ENCODE data around the gene RRAS2.
"Not testable (repeated sequence)": the region's sequence is repeated elsewhere in the genome, so short reads cannot be mapped to it uniquely, and the experiment has no call there.

RRAS2 gene

DNA sequence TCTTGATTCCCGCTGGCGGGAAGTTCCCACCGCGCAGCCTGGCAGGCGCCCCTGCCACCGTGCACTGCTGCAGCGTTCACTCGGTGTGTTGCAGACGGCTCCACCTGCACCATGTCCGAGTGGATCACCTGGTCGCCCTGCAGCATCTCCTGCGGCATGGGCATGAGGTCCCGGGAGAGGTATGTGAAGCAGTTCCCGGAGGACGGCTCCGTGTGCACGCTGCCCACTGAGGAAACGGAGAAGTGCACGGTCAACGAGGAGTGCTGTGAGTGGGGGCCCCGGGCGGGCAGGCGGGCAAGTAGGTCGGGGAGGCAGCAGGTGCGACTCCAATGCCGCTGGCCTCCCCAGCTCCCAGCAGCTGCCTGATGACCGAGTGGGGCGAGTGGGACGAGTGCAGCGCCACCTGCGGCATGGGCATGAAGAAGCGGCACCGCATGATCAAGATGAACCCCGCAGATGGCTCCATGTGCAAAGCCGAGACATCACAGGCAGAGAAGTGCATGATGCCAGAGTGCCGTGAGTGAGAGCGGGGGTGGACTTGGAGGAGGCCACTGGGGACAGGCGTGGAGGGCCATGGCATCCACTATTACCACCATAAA lies 99.7 kb downstream of the RRAS2 start:
- Mint-ChIP-seq H3K4me3 (no peak overlapping the region), H3K36me3 (no peaks in the 10 kb centered on the region), H3K27me3 (peaks cover 6% of the 10 kb centered on the region), H3K27ac (no peak overlapping the region), H3K4me1 (no peaks in the 10 kb centered on the region), H3K9me3 (peaks cover 1% of the 10 kb centered on the region)
- no peak for ATAC-seq (ENCODE audit: low read depth)
- DNase-seq (ENCODE audit: low spot score in 2 of 2) = no peak

GRCh38 chr11:14258221-14258935 lies 100.6 kb downstream of the RRAS2 start:
- no peak overlapping the region for H3K4me3 Mint-ChIP-seq

DNA sequence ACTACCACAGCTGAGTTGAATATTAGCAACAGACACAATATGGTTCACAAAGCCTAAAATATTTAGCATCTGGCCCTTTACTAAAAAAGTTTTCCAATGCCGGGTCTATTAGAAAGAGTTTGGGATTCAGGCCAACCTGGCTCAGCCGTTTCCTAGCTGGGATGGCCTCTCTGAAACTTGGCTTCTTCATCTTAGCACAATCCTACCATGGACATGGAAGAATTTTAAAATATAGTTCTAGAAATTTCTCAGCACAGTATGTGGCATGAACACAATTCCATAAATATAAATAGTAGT lies 103.8 kb downstream of the RRAS2 start:
- Mint-ChIP-seq H3K9me3 (no peaks in the 10 kb centered on the region), H3K27ac (no peak overlapping the region), H3K4me1 (no peaks in the 10 kb centered on the region), H3K36me3 (no peaks in the 10 kb centered on the region), H3K4me3 (no peak overlapping the region), H3K27me3 (peaks cover 19% of the 10 kb centered on the region)
- ATAC-seq (ENCODE audit: low read depth) (no peak), DNase-seq (ENCODE audit: low spot score in 2 of 2) (no peak)

More at GRCh38 chr11:14258221-14258935, 100.6 kb downstream of the RRAS2 start:
- Mint-ChIP-seq H3K36me3 (no peaks in the 10 kb centered on the region), H3K27me3 (peaks cover 12% of the 10 kb centered on the region), H3K4me1 (no peaks in the 10 kb centered on the region), H3K9me3 (peaks cover under 1% of the 10 kb centered on the region), H3K27ac (no peak overlapping the region)
- no peak for DNase-seq (ENCODE audit: low spot score in 2 of 2)
- no peak for ATAC-seq (ENCODE audit: low read depth)

- no peak for DNase-seq (ENCODE audit: low spot score in 2 of 2)
- Mint-ChIP-seq H3K9me3 (no peaks in the 10 kb centered on the region), H3K27me3 (peaks cover 19% of the 10 kb centered on the region), H3K36me3 (no peaks in the 10 kb centered on the region), H3K4me3 (no peak overlapping the region), H3K4me1 (no peaks in the 10 kb centered on the region), H3K27ac (no peak overlapping the region)
- ATAC-seq (ENCODE audit: low read depth) = no peak
These were observed 104.3 kb downstream of the RRAS2 start for GRCh38 chr11:14254533-14255237.

DNA sequence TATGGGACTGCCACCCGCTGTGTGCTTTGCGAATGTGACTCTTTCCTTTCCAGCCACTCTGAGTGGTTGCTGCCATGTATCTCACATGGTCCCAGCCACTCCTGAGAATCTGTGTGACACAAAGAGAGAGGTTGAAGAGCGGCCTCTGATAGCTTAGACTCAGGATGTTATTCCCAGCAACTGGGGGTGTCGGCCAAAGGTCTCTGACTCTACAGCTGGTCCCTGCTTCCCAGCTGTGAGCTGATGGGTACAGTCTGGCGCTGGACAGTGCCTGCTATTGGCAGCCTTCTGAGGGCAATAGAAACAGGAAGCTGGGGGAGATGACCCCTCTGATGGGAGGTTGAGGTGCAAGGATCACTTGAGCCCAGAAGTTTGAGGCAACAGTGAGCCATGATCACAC lies 105.1 kb downstream of the RRAS2 start:
- H3K4me1 Mint-ChIP-seq = peaks cover 6% of the 10 kb centered on the region
- H3K36me3 Mint-ChIP-seq = no peaks in the 10 kb centered on the region
- ATAC-seq (ENCODE audit: low read depth) (no peak), DNase-seq (ENCODE audit: low spot score in 2 of 2) (no peak)
- no peak overlapping the region for H3K27ac Mint-ChIP-seq
- no peaks in the 10 kb centered on the region for H3K9me3 Mint-ChIP-seq
- H3K27me3 Mint-ChIP-seq = peaks cover 19% of the 10 kb centered on the region
- H3K4me3 Mint-ChIP-seq = no peak overlapping the region

DNA sequence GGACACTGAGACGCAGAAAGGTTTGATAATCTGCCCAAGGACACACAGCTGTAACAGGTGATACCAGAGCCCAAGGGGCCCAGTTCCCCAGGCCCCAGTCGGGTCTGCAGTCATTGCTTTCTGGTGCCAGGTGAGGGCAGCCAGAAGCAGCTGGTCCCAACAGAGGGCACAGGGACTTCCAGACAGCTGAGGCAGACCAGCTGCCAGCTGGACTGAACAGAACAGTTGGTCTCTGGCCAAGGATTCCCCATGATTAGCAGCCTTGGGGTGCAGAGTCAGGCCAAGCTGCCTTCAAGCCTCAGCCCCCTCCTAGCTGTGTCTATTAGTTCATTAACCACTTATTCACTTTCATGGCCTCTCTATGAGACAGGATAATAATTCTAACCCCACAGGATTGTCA lies 105.6 kb downstream of the RRAS2 start:
- H3K36me3 Mint-ChIP-seq = no peaks in the 10 kb centered on the region
- peaks cover 19% of the 10 kb centered on the region for H3K27me3 Mint-ChIP-seq
- no peak for ATAC-seq (ENCODE audit: low read depth)
- no peak overlapping the region for H3K4me3 Mint-ChIP-seq
- no peak overlapping the region for H3K27ac Mint-ChIP-seq
- no peaks in the 10 kb centered on the region for H3K9me3 Mint-ChIP-seq
- peaks cover 9% of the 10 kb centered on the region for H3K4me1 Mint-ChIP-seq
- DNase-seq (ENCODE audit: low spot score in 2 of 2) = no peak

GRCh38 chr11:14252501-14252900 lies 106.5 kb downstream of the RRAS2 start:
- not testable (repeated sequence) for DNase-seq (ENCODE audit: low spot score in 2 of 2); H3K36me3 Mint-ChIP-seq; ATAC-seq (ENCODE audit: low read depth); H3K27ac Mint-ChIP-seq; H3K9me3 Mint-ChIP-seq; H3K4me3 Mint-ChIP-seq
- Mint-ChIP-seq H3K27me3 (peaks cover 21% of the 10 kb centered on the region), H3K4me1 (peaks cover 12% of the 10 kb centered on the region)

GRCh38 chr11:14251754-14252153 lies 107.2 kb downstream of the RRAS2 start:
- H3K27me3 Mint-ChIP-seq = peaks cover 24% of the 10 kb centered on the region
- peaks cover 12% of the 10 kb centered on the region for H3K4me1 Mint-ChIP-seq
- H3K36me3 Mint-ChIP-seq = no peaks in the 10 kb centered on the region
- DNase-seq (ENCODE audit: low spot score in 2 of 2) = no peak
- ATAC-seq (ENCODE audit: low read depth) = no peak
- no peak overlapping the region for H3K4me3 Mint-ChIP-seq
- H3K9me3 Mint-ChIP-seq = no peaks in the 10 kb centered on the region
- no peak overlapping the region for H3K27ac Mint-ChIP-seq

- ATAC-seq (ENCODE audit: low read depth) = peak; percentile 60
- DNase-seq (ENCODE audit: low spot score in 2 of 2) = peak; percentile 62 to 73
- Mint-ChIP-seq H3K4me3 (peak overlapping the region; percentile 42), H3K27ac (no peak overlapping the region), H3K9me3 (no peaks in the 10 kb centered on the region), H3K4me1 (peaks cover 12% of the 10 kb centered on the region), H3K27me3 (peaks cover 20% of the 10 kb centered on the region), H3K36me3 (no peaks in the 10 kb centered on the region)
These were observed 109.6 kb downstream of the RRAS2 start for GRCh38 chr11:14249121-14249963.

GRCh38 chr11:14248580-14248981 lies 110.4 kb downstream of the RRAS2 start:
- DNase-seq (ENCODE audit: low spot score in 2 of 2) (no peak), ATAC-seq (ENCODE audit: low read depth) (no peak)
- Mint-ChIP-seq H3K27me3 (peaks cover 14% of the 10 kb centered on the region), H3K9me3 (no peaks in the 10 kb centered on the region), H3K27ac (no peak overlapping the region), H3K4me3 (peak overlapping the region; percentile 42), H3K36me3 (no peaks in the 10 kb centered on the region), H3K4me1 (peaks cover 12% of the 10 kb centered on the region)

DNA sequence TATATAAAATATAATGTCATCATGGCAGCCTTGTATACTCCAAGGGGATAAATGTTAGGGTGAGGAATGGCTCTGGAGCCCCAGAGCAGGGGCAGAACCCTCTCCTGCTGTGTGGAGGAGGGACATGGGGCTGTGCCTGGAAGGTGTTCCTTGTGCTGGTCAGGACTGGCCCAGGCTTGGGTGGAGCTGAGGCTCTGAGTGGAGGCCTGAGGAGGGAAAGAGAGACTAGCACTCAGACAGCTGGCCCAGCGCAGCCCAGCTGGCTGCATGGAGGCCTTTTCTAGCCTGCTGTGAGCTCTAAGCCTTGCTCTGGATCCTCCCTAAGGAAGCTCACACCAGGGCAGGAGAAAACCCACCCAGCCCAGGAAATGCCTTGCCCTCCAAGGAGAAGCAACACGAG lies 113.5 kb downstream of the RRAS2 start:
- Mint-ChIP-seq H3K9me3 (no peaks in the 10 kb centered on the region), H3K4me3 (no peak overlapping the region), H3K27me3 (peaks cover 8% of the 10 kb centered on the region), H3K36me3 (no peaks in the 10 kb centered on the region), H3K4me1 (peaks cover 12% of the 10 kb centered on the region), H3K27ac (no peak overlapping the region)
- DNase-seq (ENCODE audit: low spot score in 2 of 2) = no peak
- ATAC-seq (ENCODE audit: low read depth) = no peak

DNA sequence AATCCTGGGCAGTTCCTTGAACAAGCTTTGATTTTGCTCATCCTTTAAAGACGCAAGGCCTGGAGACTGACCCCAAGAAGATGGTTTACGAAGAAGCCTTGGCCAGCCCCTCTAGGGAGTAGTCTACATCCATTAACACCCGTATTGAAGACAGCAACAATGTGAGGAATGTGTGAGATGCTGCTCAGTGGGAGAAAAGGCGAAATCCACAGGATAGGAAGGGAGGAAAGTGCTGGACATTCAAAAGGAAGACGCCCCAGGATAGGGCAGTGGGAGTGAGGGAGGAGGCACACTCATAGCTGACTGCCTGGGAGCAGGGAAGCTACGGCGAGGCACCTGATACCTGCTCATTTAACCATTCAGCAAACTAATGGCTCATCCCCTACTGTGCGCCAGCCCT lies 114.1 kb downstream of the RRAS2 start:
- Mint-ChIP-seq H3K27ac (no peak overlapping the region), H3K9me3 (no peaks in the 10 kb centered on the region), H3K4me1 (peaks cover 12% of the 10 kb centered on the region), H3K27me3 (peaks cover 6% of the 10 kb centered on the region), H3K36me3 (no peaks in the 10 kb centered on the region), H3K4me3 (no peak overlapping the region)
- no peak for DNase-seq (ENCODE audit: low spot score in 2 of 2)
- ATAC-seq (ENCODE audit: low read depth) = no peak

GRCh38 chr11:14242733-14243132 lies 116.2 kb downstream of the RRAS2 start:
- Mint-ChIP-seq H3K36me3 (no peaks in the 10 kb centered on the region), H3K27ac (no peak overlapping the region), H3K4me1 (peaks cover 11% of the 10 kb centered on the region), H3K27me3 (peaks cover 5% of the 10 kb centered on the region), H3K9me3 (no peaks in the 10 kb centered on the region), H3K4me3 (no peak overlapping the region)
- DNase-seq (ENCODE audit: low spot score in 2 of 2) = no peak
- ATAC-seq (ENCODE audit: low read depth) = no peak

GRCh38 chr11:14242187-14242586 lies 116.8 kb downstream of the RRAS2 start:
- ATAC-seq (ENCODE audit: low read depth) = no peak
- no peaks in the 10 kb centered on the region for H3K9me3 Mint-ChIP-seq
- no peaks in the 10 kb centered on the region for H3K36me3 Mint-ChIP-seq
- peaks cover 15% of the 10 kb centered on the region for H3K4me1 Mint-ChIP-seq
- no peak overlapping the region for H3K27ac Mint-ChIP-seq
- H3K27me3 Mint-ChIP-seq = peaks cover 2% of the 10 kb centered on the region
- no peak overlapping the region for H3K4me3 Mint-ChIP-seq
- DNase-seq (ENCODE audit: low spot score in 2 of 2) = no peak

All from memory B cell (primary cell).